Measurements from ENCODE around the gene RACGAP1. TPM values are rescaled to one million over a fixed set of nuclear protein-coding genes. Genes with fewer than 3 reads are reported as not detected.

The RACGAP1 gene
- total RNA-seq, 1 donor from 2014 or later, result 71.2 TPM

DNA sequence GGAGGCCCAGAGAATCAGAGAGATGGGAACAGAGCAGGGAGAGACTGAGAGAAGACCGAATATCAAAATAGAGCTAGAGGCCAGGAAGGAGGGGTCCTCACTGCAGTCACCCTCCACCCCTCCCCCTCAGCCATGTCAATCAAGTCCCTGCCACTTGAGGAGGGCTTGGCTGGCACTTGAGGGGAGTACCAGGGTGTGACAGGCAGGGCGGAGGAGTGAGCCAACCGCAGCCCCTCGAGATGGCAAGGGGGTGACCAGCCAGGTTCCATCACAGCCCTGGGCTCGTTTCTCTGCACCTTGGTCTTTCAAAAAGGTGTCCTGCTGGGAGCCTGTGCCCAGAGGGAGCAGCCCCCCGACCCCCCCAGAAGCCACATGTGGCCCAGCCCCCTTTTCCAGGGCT, 59.5 kb downstream of the RACGAP1 start:
- intact Hi-C loops (cut with micrococcal nuclease), result loop anchor here (2.0 to 5.0 kb wide), 2 partner anchors 189 to 209 kb away; no protein-coding TSS in a partner anchor
- no peak for DNase-seq (ENCODE audit: low spot score)
- Mint-ChIP-seq H3K27ac (no peak overlapping the region), H3K36me3 (ENCODE audit: low read depth) (no peaks in the 10 kb centered on the region), H3K4me1 (ENCODE audit: low read depth) (no peaks in the 10 kb centered on the region), H3K9me3 (no peaks in the 10 kb centered on the region), H3K27me3 (ENCODE audit: insufficient read depth) (peaks cover 39% of the 10 kb centered on the region), H3K4me3 (no peak overlapping the region)

DNA sequence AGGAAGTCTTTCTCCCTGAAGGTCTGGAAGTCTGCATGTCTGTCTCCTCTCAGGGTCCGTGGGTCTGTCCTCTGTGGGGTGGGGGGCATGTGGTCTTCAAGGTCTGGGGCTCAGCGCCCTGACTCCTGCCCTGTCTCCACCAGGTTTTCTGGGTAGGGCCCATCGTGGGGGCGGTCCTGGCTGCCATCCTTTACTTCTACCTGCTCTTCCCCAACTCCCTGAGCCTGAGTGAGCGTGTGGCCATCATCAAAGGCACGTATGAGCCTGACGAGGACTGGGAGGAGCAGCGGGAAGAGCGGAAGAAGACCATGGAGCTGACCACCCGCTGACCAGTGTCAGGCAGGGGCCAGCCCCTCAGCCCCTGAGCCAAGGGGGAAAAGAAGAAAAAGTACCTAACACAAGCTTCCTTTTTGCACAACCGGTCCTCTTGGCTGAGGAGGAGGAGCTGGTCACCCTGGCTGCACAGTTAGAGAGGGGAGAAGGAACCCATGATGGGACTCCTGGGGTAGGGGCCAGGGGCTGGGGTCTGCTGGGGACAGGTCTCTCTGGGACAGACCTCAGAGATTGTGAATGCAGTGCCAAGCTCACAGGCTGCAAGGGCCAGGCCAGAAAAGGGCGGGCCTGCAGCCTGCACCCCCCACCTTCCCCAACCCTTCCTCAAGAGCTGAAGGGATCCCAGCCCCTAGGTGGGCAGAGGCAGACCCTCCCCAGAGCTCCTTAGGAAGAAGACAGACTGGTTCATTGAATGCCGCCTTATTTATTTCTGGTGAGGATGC, 60.3 kb downstream of the RACGAP1 start:
- H3K36me3 Mint-ChIP-seq (ENCODE audit: low read depth), result no peaks in the 10 kb centered on the region
- no peaks in the 10 kb centered on the region for H3K9me3 Mint-ChIP-seq
- no peak for DNase-seq (ENCODE audit: low spot score)
- H3K27me3 Mint-ChIP-seq (ENCODE audit: insufficient read depth), result peaks cover 46% of the 10 kb centered on the region
- no peak overlapping the region for H3K4me3 Mint-ChIP-seq
- no peak overlapping the region for H3K27ac Mint-ChIP-seq
- intact Hi-C loops (cut with micrococcal nuclease), result loop anchor here (5.0 kb wide), 1 partner anchor 188 kb away; no protein-coding TSS in a partner anchor
- H3K4me1 Mint-ChIP-seq (ENCODE audit: low read depth), result peaks cover 7% of the 10 kb centered on the region

DNA sequence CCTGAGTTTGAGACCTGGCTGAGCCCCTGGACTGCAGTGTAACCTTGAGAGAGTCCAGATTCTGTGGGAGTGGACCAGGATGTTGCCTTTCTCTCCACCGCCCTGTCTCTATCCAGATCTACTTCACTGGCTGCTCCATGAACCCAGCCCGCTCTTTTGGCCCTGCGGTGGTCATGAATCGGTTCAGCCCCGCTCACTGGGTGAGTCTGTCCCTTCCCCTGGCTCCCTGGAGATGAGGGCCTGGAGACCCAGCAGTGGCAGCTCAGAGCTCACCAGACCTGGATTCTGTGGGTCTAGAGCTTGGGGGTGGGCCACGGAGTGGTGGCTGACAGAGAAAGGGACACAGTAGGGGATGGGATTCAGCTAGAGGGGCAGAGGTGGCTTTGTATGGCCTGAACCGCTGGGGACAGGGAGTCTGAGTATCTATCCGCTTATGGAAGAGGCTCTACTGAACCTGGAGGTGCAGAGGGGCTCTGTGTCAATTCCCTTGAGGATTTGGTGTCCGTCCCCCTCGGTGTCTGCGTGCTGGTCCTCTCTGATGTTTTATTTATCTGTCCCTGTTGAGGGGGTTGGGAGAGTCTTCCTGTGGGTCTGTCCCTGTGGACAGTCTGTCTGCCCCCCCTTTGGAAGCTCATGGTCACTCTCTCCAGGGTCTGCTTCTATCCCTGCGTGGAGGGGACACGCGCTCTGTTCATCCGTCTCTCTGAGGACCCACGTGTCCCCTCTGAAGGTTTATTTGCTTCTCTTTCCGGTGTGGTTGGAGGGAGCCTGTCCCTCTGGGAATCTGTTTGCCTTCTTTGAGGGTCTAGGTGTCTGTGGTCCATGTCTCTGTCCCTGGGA, 61.1 kb downstream of the RACGAP1 start:
- Mint-ChIP-seq H3K4me3 (no peak overlapping the region), H3K4me1 (ENCODE audit: low read depth) (peaks cover 7% of the 10 kb centered on the region), H3K9me3 (no peaks in the 10 kb centered on the region), H3K27ac (no peak overlapping the region), H3K27me3 (ENCODE audit: insufficient read depth) (peaks cover 55% of the 10 kb centered on the region), H3K36me3 (ENCODE audit: low read depth) (no peaks in the 10 kb centered on the region)
- intact Hi-C loops (cut with micrococcal nuclease), result no loop called here
- no peak for DNase-seq (ENCODE audit: low spot score)

DNA sequence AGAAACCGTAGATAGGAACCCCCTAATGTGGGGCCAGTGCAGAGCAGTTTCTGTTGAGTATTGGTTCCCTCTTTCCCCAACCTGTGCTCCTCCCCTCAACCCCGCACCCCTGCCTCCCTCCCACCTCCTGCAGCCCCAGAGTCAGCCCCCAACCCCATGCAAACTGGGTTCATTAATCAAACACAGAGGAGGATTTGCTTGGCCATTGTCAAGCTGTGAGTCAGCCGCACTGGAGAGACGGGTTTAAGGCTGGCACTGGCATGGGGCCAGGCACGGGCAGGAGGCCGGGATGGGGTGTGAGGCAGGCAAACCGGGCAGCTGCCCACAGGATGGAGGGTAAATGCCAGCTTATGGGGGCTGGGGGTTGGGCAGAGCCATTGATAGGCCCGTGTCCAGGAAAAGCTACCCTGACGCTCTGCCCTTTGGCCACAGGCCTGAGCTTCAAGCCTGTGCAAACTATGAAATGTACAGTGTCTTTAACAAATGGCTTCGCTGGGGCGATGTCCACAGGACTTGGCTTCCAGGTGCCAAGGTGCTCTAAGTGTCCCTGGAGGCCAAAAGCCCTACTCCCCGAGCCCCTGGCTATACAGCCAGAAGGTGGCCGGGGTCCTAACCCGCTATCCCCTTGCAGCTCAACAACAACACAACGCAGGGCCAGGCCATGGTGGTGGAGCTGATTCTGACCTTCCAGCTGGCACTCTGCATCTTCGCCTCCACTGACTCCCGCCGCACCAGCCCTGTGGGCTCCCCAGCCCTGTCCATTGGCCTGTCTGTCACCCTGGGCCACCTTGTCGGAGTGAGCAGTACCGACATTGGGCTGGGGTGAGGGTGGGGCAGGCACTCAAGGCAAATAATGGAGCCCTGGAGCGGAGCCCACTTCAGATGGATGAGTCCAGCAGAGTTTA, 62.2 kb downstream of the RACGAP1 start:
- no peak overlapping the region for H3K4me3 Mint-ChIP-seq
- intact Hi-C loops (cut with micrococcal nuclease), result no loop called here
- peaks cover 65% of the 10 kb centered on the region for H3K27me3 Mint-ChIP-seq (ENCODE audit: insufficient read depth)
- H3K9me3 Mint-ChIP-seq, result no peaks in the 10 kb centered on the region
- H3K4me1 Mint-ChIP-seq (ENCODE audit: low read depth), result peaks cover 7% of the 10 kb centered on the region
- no peaks in the 10 kb centered on the region for H3K36me3 Mint-ChIP-seq (ENCODE audit: low read depth)
- DNase-seq (ENCODE audit: low spot score), result no peak
- no peak overlapping the region for H3K27ac Mint-ChIP-seq

GRCh38 chr12:49961993-49962764, 63.1 kb downstream of the RACGAP1 start:
- Mint-ChIP-seq H3K36me3 (ENCODE audit: low read depth) (no peaks in the 10 kb centered on the region), H3K9me3 (no peaks in the 10 kb centered on the region), H3K4me1 (ENCODE audit: low read depth) (peaks cover 7% of the 10 kb centered on the region), H3K4me3 (no peak overlapping the region), H3K27me3 (ENCODE audit: insufficient read depth) (peaks cover 73% of the 10 kb centered on the region), H3K27ac (no peak overlapping the region)
- intact Hi-C loops (cut with micrococcal nuclease), result no loop called here
- DNase-seq (ENCODE audit: low spot score), result no peak

GRCh38 chr12:49961111-49961922, 64.0 kb downstream of the RACGAP1 start, which contains the start of gene AQP5:
AQP5 (plus strand) TSS chr12:49961872; CDS start chr12:49962018, 146 bp downstream.
- peak within 1 kb of the TSS; percentile 21 for H3K4me3 Mint-ChIP-seq
- intact Hi-C loops (cut with micrococcal nuclease), result no loop called here

GRCh38 chr12:49960474-49961110, 64.7 kb downstream of the RACGAP1 start:
- no peak overlapping the region for H3K27ac Mint-ChIP-seq
- H3K9me3 Mint-ChIP-seq, result no peaks in the 10 kb centered on the region
- peak overlapping the region; percentile 21 for H3K4me3 Mint-ChIP-seq
- peaks cover 80% of the 10 kb centered on the region for H3K27me3 Mint-ChIP-seq (ENCODE audit: insufficient read depth)
- peaks cover 7% of the 10 kb centered on the region for H3K4me1 Mint-ChIP-seq (ENCODE audit: low read depth)
- no peak for DNase-seq (ENCODE audit: low spot score)
- no peaks in the 10 kb centered on the region for H3K36me3 Mint-ChIP-seq (ENCODE audit: low read depth)
- intact Hi-C loops (cut with micrococcal nuclease), result no loop called here

More at GRCh38 chr12:49961111-49961922, 64.0 kb downstream of the RACGAP1 start, which contains the start of gene AQP5:
- no peak for DNase-seq (ENCODE audit: low spot score)
- Mint-ChIP-seq H3K27me3 (ENCODE audit: insufficient read depth) (peaks cover 78% of the 10 kb centered on the region), H3K27ac (no peak within 1 kb of the TSS), H3K9me3 (no peaks in the 10 kb centered on the region), H3K36me3 (ENCODE audit: low read depth) (no peaks in the 10 kb centered on the region), H3K4me1 (ENCODE audit: low read depth) (peaks cover 7% of the 10 kb centered on the region)

DNA sequence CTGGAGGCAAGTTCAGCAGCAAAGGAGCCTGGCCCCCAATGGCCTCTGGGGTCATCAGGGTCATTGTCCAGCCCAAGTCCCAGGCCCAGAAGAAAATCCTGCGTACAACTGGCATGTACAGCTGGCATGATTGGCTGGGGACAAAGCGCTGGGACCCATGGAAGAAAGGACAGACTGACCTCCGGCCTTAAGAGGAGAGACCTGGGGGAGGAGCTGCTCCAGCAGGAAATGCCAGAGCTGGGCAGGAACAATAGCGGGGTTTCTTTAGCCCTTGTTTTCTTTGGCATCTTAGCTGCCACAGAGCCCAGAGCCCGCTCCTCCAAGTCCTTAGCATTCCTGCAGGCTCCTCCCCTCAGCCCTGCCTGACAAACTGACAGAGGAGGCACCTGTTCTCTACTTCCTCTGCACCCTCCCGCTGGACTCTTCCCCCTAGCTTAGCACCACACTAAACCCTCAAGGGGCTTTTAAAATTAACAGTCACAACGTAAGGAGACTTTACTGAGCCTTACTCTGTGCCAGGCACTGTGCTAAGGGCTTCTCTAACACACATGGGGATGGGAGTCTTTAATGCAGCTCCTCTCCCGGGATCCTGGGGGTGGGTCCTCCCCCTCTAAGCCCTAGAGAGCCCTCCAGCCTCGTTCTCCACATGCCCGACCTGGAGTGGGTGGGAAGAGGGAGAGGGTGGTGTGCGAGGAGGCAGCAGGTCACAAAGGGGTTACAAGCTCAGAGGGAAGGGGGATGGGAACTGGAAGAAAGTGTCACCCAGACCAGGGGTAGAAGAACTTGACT, 65.4 kb downstream of the RACGAP1 start:
- H3K27me3 Mint-ChIP-seq (ENCODE audit: insufficient read depth), result peaks cover 79% of the 10 kb centered on the region
- no peak overlapping the region for H3K4me3 Mint-ChIP-seq
- no peak overlapping the region for H3K27ac Mint-ChIP-seq
- intact Hi-C loops (cut with micrococcal nuclease), result no loop called here
- no peaks in the 10 kb centered on the region for H3K36me3 Mint-ChIP-seq (ENCODE audit: low read depth)
- peaks cover 7% of the 10 kb centered on the region for H3K4me1 Mint-ChIP-seq (ENCODE audit: low read depth)
- H3K9me3 Mint-ChIP-seq, result no peaks in the 10 kb centered on the region
- DNase-seq (ENCODE audit: low spot score), result no peak

- Mint-ChIP-seq H3K4me3 (no peak overlapping the region), H3K9me3 (no peaks in the 10 kb centered on the region), H3K4me1 (ENCODE audit: low read depth) (peaks cover 7% of the 10 kb centered on the region), H3K36me3 (ENCODE audit: low read depth) (no peaks in the 10 kb centered on the region), H3K27me3 (ENCODE audit: insufficient read depth) (peaks cover 76% of the 10 kb centered on the region), H3K27ac (no peak overlapping the region)
- intact Hi-C loops (cut with micrococcal nuclease), result no loop called here
- no peak for DNase-seq (ENCODE audit: low spot score)
These were observed 67.7 kb downstream of the RACGAP1 start for GRCh38 chr12:49957570-49957967.

DNA sequence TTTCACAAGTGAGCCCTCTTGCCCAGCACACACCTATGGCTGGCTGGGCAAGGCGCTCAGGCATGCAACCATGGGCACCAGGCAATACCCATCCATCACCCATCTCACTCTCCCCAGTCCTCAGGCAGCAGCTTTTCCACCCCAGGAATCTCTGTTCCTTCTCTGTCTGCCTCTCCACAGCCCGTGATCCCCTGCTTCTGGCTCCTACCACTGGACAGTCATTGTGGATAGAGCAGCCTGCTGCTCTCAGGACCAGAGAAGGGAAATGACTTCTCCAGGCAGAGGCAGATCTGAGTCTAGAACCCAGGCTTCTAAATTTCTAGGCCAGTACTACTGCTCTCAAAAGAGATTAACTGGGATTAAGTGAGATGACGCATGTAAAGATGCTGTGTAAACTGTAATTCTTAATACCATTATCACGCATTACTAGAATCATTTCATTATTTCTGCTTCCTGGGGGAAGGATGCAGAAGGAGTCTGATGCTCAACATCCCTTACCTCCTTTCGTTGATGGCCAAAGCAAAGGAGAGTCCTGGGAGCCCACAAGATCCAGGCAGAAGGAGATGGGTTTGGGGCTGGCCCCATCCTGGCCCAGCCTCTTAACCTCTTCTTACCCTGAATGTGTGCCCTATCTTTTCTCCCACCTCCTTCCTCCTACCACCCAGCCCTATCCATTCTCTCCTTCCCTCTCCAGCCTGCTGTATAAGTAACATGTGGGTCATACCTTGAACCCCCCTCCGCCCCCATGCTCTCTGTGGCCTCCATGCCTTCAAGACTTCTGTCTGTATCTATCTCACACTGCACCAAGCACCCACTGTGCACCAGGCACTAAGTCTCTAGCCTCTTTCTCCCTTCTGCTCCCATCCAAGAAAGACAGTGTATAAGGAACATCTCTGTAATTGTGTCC, 68.4 kb downstream of the RACGAP1 start:
- no peaks in the 10 kb centered on the region for H3K9me3 Mint-ChIP-seq
- peaks cover 7% of the 10 kb centered on the region for H3K4me1 Mint-ChIP-seq (ENCODE audit: low read depth)
- H3K36me3 Mint-ChIP-seq (ENCODE audit: low read depth), result no peaks in the 10 kb centered on the region
- H3K27me3 Mint-ChIP-seq (ENCODE audit: insufficient read depth), result peaks cover 71% of the 10 kb centered on the region
- no peak overlapping the region for H3K4me3 Mint-ChIP-seq
- DNase-seq (ENCODE audit: low spot score), result no peak
- no peak overlapping the region for H3K27ac Mint-ChIP-seq
- intact Hi-C loops (cut with micrococcal nuclease), result no loop called here
